GM18909 (cell line): ENCODE measurements around the gene CCDC82.

ENCODE experiments used
- ATAC-seq: cut with Tn5 transposase; IDR thresholded peaks from one replicate; pipeline ENCODE4 v1.9.1; 2021; ENCODE audit warnings: mild to moderate bottlenecking; ENCODE audit not compliant: unreplicated experiment, poor library complexity

Gene CCDC82

DNA sequence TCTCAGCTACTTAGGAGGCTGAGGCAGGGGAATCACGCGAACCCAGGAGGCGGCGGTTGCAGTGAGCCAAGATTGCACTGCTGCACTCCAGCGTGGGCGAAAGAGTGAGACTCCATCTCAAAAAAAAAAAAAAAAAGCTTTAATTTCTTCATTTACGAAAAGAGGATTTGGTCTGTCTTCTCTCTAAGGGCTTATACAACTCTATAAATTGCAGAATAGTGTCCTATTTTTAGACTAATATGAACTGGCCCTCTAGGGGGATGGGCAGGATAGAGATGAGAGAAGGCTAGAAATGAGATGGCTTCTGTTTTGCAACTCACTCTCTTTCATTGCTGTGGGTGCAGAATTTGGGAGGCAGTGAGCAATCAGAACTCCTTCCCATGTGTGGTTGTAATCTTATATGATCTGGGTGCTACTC is 58.0 kb downstream of the CCDC82 start:
- ATAC-seq = no peak

DNA sequence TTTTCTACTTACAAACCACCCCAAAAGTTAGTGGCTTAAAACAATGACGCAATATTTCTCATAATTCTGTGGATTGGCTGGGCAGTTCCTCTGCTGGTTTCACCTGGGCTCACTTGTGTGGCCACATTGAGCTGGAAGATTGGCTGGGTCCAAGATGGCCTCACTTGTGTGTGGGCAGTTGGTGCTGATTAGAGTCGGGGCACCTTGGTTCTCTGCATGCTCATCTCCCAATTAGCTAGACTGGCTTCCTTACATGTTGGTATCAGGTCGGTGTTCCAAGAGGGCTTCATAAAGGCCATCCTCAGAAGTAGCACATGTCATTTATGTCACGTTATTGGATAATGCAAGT is 59.2 kb downstream of the CCDC82 start:
- no peak for ATAC-seq

DNA sequence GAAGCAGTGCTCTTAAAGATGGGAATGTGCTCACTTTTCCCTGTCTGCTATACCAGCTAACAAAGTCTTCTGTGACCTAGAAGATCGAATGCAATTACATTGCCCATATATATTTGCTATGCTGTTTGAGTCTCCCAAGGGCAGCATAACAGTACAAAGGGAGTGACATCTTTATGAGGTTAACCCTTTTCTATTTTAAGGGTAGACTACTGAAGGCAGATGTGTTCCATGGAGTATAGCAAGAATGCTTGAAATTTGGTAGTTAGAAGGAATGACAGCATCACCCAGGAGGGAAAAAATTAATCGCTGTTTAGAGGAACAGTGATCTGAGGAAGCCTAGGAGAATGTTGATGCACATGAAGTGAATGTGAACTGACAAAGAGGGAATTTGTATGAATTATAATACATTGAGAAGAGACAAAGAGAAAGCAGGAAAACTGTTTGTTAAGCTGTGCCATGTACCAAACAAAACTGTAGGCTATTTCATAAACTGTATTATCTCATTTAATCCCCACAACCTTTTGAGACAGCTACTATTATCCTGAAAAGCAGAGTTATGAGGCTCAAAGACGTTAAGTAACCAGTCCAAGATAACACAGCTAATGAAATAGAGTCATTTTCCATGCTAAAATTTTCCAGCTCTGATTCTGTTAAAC is 59.7 kb downstream of the CCDC82 start:
- no peak for ATAC-seq

DNA sequence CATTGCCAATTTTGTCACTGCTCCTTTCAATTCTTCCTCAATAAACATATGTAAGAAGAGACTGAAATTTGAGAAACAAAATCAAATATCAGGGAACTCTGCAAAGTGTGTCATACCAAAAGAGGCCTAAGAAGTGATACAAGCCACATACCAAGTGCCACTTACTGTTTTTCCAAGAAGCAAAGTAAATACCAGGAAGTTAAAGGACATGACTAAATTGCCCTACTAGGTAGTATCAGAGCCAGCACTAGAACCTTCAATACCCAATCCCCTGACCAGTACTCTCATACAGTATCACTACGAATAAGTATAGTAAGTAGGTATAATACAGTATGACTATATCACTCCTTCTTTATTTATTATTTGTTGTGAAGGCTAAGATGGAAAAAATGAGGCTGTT is 60.3 kb downstream of the CCDC82 start:
- ATAC-seq = no peak

DNA sequence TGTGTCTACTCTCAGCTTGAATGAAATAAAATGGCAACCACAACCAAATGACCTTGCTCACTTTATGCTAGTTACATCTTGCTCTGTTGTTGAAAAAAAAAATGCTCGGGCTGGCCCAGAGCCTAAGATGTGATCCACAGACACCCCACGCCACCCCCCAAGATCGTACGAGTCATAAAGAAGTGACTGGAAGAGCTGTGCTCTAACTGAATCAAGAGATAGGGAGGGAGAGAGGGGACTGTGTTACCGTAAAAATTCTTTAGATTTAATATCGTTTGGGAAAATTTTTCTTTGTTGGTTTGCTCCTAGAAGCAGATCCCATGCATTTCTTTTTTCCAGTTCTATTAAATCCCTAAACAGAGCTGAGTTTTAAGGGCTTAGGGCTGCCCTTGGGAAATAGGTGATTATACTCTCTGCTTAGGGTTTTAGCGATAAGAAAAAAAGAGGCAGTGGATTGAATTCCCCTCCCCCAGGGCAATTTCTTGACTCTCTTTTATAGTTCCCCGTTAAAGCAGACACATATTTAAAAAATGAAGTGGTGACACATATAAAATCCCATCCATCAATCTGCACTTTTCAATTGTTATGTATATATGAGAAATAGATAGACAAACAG is 61.2 kb downstream of the CCDC82 start:
- ATAC-seq = no peak

DNA sequence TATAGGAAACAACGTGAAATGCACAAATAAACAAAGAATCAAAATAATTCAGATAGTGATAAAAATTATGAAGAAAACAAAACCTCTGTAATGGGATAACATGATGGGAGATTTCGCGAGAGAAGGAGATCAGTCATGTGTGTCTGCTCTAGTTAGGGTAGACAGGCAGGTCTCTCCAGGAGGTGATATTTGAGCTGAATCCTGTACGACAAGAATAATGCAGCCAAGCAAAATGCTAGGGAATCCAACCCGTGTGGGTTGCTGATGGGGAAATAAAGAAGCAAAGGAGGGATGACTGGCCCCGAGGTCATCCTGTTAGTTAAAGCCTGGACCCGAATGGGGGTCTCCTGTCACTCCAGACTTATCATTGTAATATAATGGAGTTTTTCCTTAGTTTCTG is 62.8 kb downstream of the CCDC82 start:
- ATAC-seq = no peak

DNA sequence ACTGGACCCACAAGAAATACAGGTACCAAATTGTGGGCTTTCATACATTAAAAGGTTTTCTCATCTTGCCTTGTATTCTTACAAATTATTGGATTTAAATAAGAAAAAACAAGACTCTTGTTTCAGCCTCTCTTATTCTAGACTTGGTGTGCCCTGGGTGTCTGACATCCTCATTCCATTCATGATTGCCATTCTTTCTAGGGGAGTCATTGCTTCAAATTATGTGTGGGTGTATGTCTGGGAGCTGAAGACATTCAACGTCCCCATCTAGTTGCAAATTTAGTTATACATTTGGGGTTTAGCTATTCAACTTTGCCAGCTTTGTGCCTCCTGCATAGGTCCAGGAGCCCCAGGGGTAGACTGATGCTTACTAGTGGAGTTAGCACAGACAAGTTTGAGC is 64.8 kb downstream of the CCDC82 start:
- no peak for ATAC-seq

DNA sequence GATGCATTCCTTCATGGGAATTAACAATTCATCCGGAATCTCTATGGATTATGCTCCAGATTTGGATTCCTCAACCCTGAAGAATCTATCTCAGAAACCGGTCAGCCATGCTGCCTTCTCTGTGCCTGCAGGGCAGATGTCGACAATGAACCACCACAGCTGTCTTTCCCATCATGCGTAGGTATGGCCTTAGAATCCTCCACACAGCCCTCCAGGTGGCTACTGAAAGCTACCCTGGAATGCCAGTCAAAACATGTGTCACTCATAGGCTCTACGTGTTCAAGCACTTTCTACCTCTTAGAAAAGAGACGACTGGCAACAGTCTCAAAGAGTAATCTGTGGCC is 66.1 kb downstream of the CCDC82 start:
- no peak for ATAC-seq

DNA sequence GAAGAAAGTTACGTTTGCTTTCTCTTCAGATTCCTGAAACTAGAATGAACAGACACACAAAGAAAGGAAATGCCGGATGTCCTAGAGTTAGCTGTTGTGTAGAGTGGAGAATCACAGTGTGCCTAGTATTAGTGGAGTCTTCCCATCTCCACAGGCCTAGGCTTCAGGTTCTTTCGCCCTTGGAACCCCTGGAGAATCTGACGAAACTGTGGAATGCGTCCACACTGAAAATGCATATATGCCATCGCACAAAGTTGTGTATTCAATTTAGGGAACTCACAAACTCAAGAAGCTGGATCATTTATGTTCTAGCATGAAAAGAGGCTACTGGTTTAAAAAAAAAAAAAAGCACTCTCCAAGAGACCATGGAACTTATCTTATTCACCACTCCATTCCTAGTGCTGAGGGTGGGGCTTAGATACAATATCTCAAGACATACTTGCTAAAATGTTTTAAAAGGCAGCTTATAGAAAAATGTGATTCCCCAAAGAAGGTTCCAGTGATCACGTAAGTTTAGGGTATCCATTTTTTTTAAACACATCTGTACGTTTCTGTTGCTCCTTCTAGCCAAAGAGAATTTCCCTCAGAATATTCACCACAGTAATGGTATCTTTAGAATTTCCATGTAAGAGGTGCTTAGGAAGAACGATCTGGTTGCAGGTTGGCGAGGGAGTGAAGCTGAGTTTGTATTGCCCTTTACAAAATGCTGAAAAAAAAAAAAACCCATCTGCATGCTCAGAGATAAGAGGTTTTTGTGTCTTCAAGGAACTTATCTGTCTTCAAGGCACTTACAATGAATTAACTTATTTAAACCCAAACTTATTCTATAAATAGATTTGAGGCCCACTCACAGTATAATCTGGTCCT is 66.7 kb downstream of the CCDC82 start:
- ATAC-seq = no peak

DNA sequence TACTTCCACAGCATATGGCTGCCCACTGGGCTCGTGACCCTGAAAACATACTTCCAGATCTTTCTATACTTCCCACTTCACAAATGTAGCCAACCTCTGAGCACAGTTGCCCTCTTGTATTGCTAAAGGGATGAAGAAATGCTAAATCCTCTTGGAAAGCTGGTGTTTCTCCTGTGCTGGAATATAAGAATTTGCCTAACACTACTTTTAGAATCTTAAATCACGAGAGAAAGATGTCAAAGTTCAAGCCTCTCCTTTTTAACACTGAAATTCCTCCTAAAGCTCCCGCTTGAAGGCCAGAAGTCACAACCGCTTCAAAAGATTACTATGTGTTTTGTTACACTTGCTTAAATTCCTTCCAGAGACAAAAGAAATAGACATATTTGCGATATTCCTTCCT is 68.6 kb downstream of the CCDC82 start:
- ATAC-seq = no peak

DNA sequence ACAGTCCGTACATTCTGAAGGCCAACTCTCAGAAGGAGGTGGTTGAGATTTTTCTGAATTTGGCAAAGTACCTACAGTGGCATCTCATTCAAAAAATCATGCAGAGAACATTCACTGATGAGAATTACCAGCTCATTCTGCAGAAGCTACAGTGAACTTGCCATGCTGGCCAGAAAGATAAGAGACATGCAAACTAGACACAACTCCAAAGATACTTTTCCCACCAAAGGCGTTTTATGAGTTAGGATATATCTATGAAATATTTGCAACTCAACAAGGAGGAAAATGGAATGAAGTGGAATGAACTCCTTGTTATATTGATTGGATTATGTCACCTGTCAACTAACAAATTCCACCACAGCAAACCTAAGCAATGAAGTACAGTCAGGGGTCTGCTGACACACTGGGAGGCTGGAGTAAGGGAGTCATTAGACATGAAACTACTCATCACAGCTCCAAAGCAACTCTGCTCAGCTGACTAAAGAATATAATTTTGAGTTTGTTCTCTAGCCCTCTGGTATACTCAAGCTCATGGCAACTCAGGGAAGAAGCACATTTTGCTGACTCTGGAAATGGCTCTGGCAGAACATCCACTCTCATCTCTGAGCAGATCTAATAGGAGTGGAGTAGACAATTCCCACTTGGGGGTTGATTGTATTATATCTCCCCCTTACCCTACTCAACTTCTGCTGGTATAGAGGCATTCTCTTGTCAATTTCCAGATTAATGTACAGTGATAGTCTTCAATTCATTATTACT is 69.6 kb downstream of the CCDC82 start:
- ATAC-seq = no peak

DNA sequence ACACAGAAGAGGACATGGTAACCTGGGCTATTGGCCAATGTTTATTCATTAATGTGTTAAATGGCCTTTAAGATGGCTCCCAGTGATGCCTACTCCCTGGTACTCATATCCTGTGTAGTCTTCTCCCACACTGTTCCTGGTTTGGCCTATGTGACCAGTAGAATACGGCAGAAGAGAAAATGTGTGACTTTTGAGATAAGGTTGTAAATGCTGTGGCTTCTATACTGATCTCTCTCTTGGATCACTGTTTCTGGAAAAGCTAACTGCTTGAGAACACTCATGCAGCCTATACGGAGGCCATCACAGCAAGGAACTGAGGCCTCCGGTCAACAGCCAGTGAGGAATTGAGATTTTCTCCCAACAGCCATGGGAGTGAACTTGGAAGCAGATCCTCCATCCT is 70.9 kb downstream of the CCDC82 start:
- ATAC-seq = no peak

DNA sequence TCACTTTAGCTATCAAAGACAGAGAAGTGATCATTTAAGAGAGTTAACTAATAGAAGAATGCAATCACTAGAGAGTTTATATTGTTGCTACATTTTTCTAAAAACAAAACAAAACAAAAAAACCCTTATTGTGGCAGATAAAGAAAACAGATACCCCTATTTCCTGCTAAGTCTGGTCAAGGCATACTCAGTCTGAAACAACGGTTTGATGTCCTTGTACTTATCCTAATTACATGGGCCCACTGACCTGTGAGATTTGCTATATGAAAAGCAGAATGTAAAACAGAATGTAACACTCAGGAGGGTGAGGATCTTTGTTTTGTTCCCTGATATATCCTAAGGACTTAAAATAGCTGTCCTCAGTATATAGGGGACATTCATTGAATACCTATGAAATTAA is 71.3 kb downstream of the CCDC82 start:
- no peak for ATAC-seq

DNA sequence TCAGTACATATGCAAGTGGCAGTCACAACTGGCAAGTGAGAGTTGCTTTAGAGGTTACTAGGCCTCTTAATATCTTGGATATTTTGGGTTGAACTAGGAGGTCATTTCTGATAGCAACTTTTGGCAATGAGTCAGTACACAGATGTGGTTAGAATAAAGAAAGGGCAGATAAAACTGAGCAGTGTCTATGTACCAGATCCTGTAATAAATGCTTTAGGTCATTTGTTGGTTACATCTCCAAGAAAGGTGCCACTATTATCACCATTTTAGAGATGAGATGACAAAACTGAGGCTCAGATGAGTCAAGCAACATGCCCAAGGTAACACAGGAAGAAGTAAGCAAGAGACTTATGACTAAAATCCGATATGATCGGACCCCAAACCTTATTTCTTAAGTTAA is 71.7 kb downstream of the CCDC82 start:
- no peak for ATAC-seq

DNA sequence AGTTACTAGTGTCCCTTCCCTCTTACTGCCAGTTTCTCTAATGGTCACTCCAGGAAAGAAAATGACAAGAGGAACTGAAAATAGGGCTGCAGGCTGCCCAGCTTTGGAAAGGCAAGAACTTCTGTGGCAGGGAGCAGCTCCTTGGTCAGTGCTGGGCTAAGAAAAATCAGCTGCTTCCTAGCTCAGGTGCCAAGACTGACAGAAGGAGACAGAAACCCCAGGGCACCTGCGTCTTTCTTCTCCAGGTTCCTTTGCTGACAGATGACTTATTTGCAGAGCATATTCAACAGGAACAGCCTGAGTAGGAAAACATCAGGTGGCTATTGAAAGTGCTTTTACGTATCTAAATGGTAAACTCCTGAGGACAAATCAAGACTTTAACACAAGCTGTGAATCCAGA is 72.1 kb downstream of the CCDC82 start:
- no peak for ATAC-seq

DNA sequence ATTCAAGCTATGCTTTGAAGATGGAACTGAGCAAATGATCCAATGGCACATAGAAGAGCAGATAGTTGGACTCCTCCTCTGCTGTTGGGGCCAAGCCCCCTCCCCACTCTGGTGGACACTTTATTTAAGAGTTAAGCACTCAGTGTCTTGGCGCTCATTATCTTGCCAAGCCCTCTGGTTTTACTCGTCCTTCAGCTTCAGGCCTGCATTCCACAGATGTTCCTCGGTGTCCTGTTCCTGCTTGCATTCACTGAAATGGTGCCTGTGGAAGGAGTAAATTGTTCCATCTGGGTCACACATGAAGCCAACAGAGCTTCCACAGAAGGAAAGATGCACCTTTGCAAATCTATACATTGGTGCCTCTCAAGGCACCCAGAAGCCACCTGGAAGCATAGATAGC is 72.8 kb downstream of the CCDC82 start:
- ATAC-seq = no peak

DNA sequence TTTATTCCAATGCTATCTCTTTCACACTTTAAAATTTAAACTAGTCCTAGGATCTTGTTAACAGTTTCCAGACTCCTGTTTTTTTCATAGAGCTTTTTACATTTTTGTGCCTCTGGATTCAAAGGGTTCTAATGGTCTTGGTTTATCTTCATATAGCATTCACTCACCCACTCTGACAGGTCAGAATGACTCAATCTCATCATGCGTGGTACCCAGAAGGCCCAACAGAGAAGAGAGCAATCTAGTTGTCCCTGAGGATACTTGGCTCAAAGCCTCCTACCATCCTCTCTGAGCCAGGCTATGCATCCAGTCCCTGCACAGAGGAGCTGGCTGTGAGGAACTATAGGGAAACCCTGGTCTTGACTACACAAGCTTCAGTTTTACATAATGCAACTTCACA is 74.2 kb downstream of the CCDC82 start:
- no peak for ATAC-seq

DNA sequence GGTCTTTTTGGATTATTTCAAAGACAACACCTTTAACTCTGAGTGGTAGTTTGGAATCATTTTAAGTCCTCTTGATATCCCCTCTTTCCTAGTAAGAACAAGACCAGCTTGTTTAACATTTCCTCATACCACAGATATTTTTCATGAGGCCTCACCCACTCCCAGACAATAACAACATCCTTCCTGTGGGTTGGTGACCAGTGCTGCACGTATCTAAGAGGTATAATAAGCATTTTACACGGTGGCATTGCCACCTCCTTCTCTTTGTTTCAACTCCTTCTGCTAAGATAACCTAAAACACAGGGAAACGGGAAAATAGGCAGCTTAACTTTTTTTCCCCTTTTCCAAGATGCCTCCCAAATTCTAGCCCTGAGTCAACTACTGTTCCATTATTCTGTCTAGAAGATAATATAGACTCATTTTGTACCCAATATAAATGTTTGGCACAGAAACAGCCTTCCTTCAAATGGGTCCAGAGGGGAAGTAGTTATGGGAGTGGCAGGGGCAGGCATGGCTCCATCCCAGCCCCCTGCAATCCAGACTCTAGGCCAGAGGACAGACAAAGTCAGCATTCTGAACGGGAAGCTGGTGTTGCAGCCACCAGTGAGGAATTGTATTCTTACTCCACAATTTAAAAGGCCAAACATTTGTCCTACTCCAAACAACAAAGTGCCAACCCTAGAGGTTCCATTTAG is 75.2 kb downstream of the CCDC82 start:
- no peak for ATAC-seq

DNA sequence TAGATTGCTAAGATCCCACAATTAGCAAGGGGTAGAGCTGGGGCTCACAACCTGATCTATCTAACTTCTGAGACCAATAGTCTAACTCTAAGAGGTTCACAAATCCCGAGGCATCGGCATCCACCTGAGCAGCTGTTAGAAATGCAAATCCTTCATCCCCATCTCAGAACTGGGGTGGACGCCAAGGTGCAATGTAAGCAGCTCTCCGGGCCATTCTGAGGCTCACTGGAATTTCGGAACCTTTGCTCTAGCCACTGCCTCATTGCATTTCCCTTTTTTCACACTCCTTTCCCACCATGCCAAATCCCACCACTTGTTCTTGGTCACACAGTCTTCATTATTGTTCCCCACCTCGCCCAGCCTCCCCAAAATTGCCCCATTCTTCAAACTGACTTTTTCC is 76.5 kb downstream of the CCDC82 start:
- no peak for ATAC-seq

DNA sequence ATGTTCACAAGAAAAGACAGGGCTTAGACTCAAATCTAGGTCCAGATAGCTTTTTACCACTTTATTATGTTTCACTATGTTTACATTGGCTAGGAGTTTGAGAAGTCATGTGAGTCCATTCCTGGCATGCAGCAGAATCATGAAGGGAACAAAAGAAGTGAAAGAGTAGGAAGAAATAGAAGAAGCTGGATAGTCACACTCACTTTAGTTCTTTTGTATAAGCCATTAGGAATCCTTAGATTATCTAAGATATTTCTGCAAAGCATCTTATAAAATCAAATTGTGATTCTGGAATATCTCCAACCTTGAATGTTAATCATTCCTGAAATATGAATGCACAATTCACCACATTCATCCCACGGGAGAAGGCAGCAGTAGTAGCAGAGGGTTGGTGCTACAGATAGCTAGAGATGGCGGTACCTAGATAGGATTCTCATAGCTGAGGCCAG is 78.6 kb downstream of the CCDC82 start:
- ATAC-seq = no peak
